Panc1 (cell line): Measurements from ENCODE around the gene FSD2. TPM values are rescaled to one million over a fixed set of nuclear protein-coding genes. Genes with fewer than 3 reads are reported as not detected.

Experiments used
- ATAC-seq: fragments of 200-7000 bp; cut with Tn5 transposase; 2 replicates; pipeline ENCODE4 v1.9.1; 2020; ENCODE audit warnings: mild to moderate bottlenecking, moderate library complexity
- BruUV-seq: library from RNA; stranded (reverse); fragments of 400-500 nt; replicated peaks from 2 replicates; lab custom pipeline; 2021; lab: Mats Ljungman, UMichigan
- CTCF ChIA-PET: fragments of 300-600 bp; sonication (Branson Sonifier 250); formaldehyde crosslinking; loops from one replicate; lab custom pipeline; 2022; ENCODE audit warnings: antibody characterized with exemption; lab: Charles Lee
- POLR2A ChIA-PET: fragments of 300-600 bp; sonication (Branson Sonifier 250); formaldehyde crosslinking; loops from one replicate; lab custom pipeline; 2022; ENCODE audit warnings: antibody characterized with exemption; lab: Charles Lee
- DNase-seq: peaks from one replicate; pipeline ENCODE4 v3.0.0-alpha.2; 2010; ENCODE audit warnings: low read depth, low spot score
- H3K27ac ChIP-seq: 2 replicates; pipeline ENCODE4 v1.5.1; 2011; ENCODE audit warnings: mild to moderate bottlenecking, low read length, inconsistent platforms
- H3K27me3 ChIP-seq: fragments of 200-500 bp; sonication (Bioruptor generic); 2 replicates; pipeline ENCODE4 v1.6.0; 2014; ENCODE audit warnings: low read length, inconsistent platforms; ENCODE audit not compliant: control insufficient read depth, insufficient read depth
- H3K36me3 ChIP-seq: fragments of 200-500 bp; sonication (Bioruptor generic); 2 replicates; pipeline ENCODE4 v1.5.1; 2014; ENCODE audit warnings: inconsistent platforms, mild to moderate bottlenecking, low read length, moderate library complexity; ENCODE audit not compliant: control insufficient read depth, insufficient read depth
- H3K4me1 ChIP-seq: 2 replicates; pipeline ENCODE4 v1.5.1; 2011; ENCODE audit warnings: inconsistent platforms, mild to moderate bottlenecking, low read length, moderate library complexity; ENCODE audit not compliant: control insufficient read depth, insufficient read depth
- H3K4me3 ChIP-seq, 2 experiments: 2 replicates each; pipeline ENCODE4 v1.5.1; 2011 to 2012; ENCODE audit warnings: low read depth in 2 of 2, low read length in 2 of 2, mild to moderate bottlenecking in 2 of 2, inconsistent platforms in 1 of 2, moderate library complexity in 1 of 2
- H3K9me3 ChIP-seq: fragments of 200-500 bp; sonication (Bioruptor generic); 2 replicates; pipeline ENCODE4 v1.5.1; 2014; ENCODE audit warnings: low read depth, mild to moderate bottlenecking, inconsistent platforms, low read length, moderate library complexity; ENCODE audit not compliant: control insufficient read depth, insufficient read depth
- POLR2AphosphoS5 ChIP-seq: IDR thresholded peaks from 2 replicates; pipeline ENCODE4 v1.6.1; 2012; ENCODE audit warnings: mild to moderate bottlenecking, low read depth, low read length, moderate library complexity
- SIN3A ChIP-seq: IDR thresholded peaks from 2 replicates; pipeline ENCODE4 v1.6.1; 2012; ENCODE audit warnings: low read depth, mild to moderate bottlenecking, low read length, moderate library complexity, borderline replicate concordance; ENCODE audit not compliant: insufficient read depth
- TCF7L2 ChIP-seq: IDR thresholded peaks from 2 replicates; pipeline ENCODE4 v1.6.1; 2011; ENCODE audit warnings: mild to moderate bottlenecking, low read depth, low read length, inconsistent platforms
- in situ Hi-C: cut with HindIII; loops from 2 replicates; pipeline ENCODE4 v1.10.0; 2016; ENCODE audit warnings: low sequenced_read_pairs, low pct_unique_long_range_greater_than_20kb
- intact Hi-C: fragments of 100-400 bp; cut with micrococcal nuclease; formaldehyde crosslinking; loops from one replicate; pipeline ENCODE4 v1.10.0; 2022; ENCODE audit not compliant: unreplicated experiment
- total RNA-seq: library from RNA; stranded (reverse); gene quantifications from one replicate; pipeline ENCODE4 v1.2.1, GENCODE V29; 2021; ENCODE audit not compliant: unreplicated experiment
- TF ChIP-seq, protein P1 (sequence below): fragments of 450-650 bp; IDR thresholded peaks from 2 replicates; pipeline ENCODE4 v1.5.1; 2017; ENCODE audit warnings: mild to moderate bottlenecking
- TF ChIP-seq, protein P2 (sequence below), 2 experiments: IDR thresholded peaks; 2 replicates each; pipeline ENCODE4 v1.6.1; 2011 to 2012; ENCODE audit warnings: low read depth in 2 of 2, control low read depth in 1 of 2, low read length in 1 of 2, mild to moderate bottlenecking in 1 of 2, moderate library complexity in 1 of 2; ENCODE audit not compliant: insufficient read depth in 1 of 2

Gene FSD2
- total RNA-seq, 1 experiment from 2014 or later, result not detected

- intact Hi-C loops (no loop called here), in situ Hi-C loops (no loop called here)
- Histone ChIP-seq H3K36me3 (peaks cover 22% of the 10 kb centered on the region), H3K4me3 (no peak overlapping the region), H3K9me3 (no peaks in the 10 kb centered on the region), H3K27ac (no peak overlapping the region), H3K27me3 (no peaks in the 10 kb centered on the region), H3K4me1 (peaks cover 16% of the 10 kb centered on the region)
- CTCF ChIA-PET, result no interaction called here
- ATAC-seq (no peak), DNase-seq (no peak)
- no TSS peak for BruUV-seq
- POLR2A ChIA-PET, result no interaction called here
- TF ChIP-seq POLR2AphosphoS5 (no peak), SIN3A (no peak), TCF7L2 (no peak)
- TF ChIP-seq, protein P1, sequence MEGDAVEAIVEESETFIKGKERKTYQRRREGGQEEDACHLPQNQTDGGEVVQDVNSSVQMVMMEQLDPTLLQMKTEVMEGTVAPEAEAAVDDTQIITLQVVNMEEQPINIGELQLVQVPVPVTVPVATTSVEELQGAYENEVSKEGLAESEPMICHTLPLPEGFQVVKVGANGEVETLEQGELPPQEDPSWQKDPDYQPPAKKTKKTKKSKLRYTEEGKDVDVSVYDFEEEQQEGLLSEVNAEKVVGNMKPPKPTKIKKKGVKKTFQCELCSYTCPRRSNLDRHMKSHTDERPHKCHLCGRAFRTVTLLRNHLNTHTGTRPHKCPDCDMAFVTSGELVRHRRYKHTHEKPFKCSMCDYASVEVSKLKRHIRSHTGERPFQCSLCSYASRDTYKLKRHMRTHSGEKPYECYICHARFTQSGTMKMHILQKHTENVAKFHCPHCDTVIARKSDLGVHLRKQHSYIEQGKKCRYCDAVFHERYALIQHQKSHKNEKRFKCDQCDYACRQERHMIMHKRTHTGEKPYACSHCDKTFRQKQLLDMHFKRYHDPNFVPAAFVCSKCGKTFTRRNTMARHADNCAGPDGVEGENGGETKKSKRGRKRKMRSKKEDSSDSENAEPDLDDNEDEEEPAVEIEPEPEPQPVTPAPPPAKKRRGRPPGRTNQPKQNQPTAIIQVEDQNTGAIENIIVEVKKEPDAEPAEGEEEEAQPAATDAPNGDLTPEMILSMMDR, result no peak
- TF ChIP-seq, protein P2, sequence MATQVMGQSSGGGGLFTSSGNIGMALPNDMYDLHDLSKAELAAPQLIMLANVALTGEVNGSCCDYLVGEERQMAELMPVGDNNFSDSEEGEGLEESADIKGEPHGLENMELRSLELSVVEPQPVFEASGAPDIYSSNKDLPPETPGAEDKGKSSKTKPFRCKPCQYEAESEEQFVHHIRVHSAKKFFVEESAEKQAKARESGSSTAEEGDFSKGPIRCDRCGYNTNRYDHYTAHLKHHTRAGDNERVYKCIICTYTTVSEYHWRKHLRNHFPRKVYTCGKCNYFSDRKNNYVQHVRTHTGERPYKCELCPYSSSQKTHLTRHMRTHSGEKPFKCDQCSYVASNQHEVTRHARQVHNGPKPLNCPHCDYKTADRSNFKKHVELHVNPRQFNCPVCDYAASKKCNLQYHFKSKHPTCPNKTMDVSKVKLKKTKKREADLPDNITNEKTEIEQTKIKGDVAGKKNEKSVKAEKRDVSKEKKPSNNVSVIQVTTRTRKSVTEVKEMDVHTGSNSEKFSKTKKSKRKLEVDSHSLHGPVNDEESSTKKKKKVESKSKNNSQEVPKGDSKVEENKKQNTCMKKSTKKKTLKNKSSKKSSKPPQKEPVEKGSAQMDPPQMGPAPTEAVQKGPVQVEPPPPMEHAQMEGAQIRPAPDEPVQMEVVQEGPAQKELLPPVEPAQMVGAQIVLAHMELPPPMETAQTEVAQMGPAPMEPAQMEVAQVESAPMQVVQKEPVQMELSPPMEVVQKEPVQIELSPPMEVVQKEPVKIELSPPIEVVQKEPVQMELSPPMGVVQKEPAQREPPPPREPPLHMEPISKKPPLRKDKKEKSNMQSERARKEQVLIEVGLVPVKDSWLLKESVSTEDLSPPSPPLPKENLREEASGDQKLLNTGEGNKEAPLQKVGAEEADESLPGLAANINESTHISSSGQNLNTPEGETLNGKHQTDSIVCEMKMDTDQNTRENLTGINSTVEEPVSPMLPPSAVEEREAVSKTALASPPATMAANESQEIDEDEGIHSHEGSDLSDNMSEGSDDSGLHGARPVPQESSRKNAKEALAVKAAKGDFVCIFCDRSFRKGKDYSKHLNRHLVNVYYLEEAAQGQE (IDR thresholded peaks at IDR 0.05; ENCODE audit: insufficient read depth in 1 of 2, low read depth in 2 of 2, low read length in 1 of 2), result no peak
These were observed 27.5 kb upstream of the FSD2 start for GRCh38 chr15:82833362-82833682.

DNA sequence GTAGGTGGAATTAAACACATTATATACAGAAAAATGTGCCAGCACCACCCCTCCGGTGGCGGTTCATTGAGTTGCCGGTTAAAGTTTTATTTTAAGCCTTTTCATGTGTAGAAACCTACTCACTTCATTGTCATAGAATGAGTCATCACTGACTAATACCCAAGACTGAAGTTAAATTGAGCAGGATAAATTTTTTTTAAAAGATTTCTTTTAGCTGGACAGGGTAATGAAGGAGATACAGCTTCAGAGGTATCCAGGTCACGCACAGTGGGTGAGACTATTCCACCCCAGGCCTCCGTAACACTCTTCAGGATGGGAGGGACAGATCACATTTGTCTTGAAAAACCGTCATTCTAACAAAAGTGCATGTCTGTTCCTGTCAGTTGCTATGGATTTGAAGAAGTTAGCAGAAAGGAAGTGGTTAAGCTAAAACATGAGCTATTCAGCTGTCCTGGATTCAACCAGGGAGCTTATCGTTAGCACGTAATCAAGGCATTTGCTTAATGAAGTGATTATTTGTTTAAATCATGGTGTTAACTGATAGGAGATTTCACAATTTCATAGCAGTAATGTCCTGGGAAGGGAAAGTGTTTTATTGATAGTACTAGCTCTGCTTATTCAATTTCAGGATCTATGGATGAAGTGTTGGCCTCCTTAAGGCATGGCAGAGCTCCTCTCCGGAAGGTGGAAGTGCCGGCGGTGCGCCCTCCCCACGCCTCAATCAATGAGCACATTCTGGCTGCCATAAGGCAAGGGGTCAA is 26.9 kb upstream of the FSD2 start:
- BruUV-seq, result no TSS peak
- POLR2A ChIA-PET, result no interaction called here
- H3K27ac ChIP-seq, result no peak overlapping the region
- intact Hi-C loops (no loop called here), in situ Hi-C loops (no loop called here)
- CTCF ChIA-PET, result no interaction called here
- peaks cover 16% of the 10 kb centered on the region for H3K4me1 ChIP-seq
- DNase-seq, result peak; percentile 71
- no peaks in the 10 kb centered on the region for H3K9me3 ChIP-seq
- peaks cover 26% of the 10 kb centered on the region for H3K36me3 ChIP-seq
- no peaks in the 10 kb centered on the region for H3K27me3 ChIP-seq
- peak; percentile 79 for ATAC-seq
- TF ChIP-seq, protein P2 (IDR thresholded peaks at IDR 0.05; ENCODE audit: insufficient read depth in 1 of 2, low read depth in 2 of 2, low read length in 1 of 2), result no peak
- TF ChIP-seq POLR2AphosphoS5 (no peak), SIN3A (no peak), TCF7L2 (no peak)
- TF ChIP-seq, protein P1, result no peak
- H3K4me3 ChIP-seq, result no peak overlapping the region
